Measurements from ENCODE around the gene TMEM79.
A peak's percentile ranks its signal among the peaks of the same experiment; 100 is the strongest.

The TMEM79 gene

GRCh38 chr1:156281281-156281680, 2.8 kb upstream of the TMEM79 start:
- peak; percentile 79 to 81 for DNase-seq
- TF ChIP-seq GATA1 (IDR thresholded peaks at IDR 0.05; ENCODE audit: low read depth, low read length) (no peak), POLR2A (IDR thresholded peaks at IDR 0.05; ENCODE audit: low read length) (no peak)

GRCh38 chr1:156281693-156282478, 2.2 kb upstream of the TMEM79 start:
- no peak for TF ChIP-seq GATA1 (IDR thresholded peaks at IDR 0.05; ENCODE audit: low read depth, low read length)
- TF ChIP-seq POLR2A (IDR thresholded peaks at IDR 0.05; ENCODE audit: low read length), result no peak
- peak; percentile 41 to 54 for DNase-seq

- TF ChIP-seq POLR2A (IDR thresholded peaks at IDR 0.05; ENCODE audit: low read length) (peak; percentile 96), GATA1 (IDR thresholded peaks at IDR 0.05; ENCODE audit: low read depth, low read length) (no peak)
- DNase-seq, result peak; percentile 99
Measured at GRCh38 chr1:156282479-156283222, 1.5 kb upstream of the TMEM79 start, which contains the start of gene SMG5. SMG5 (minus strand) TSS chr1:156282825; CDS start chr1:156282680, 145 bp downstream.

- no peak for DNase-seq
- TF ChIP-seq POLR2A (IDR thresholded peaks at IDR 0.05; ENCODE audit: low read length) (no peak), GATA1 (IDR thresholded peaks at IDR 0.05; ENCODE audit: low read depth, low read length) (no peak)
Measured at GRCh38 chr1:156283521-156283920, 604 bp upstream of the TMEM79 start.

GRCh38 chr1:156284757-156285156, 632 bp downstream of the TMEM79 start:
- no peak for DNase-seq
- TF ChIP-seq GATA1 (IDR thresholded peaks at IDR 0.05; ENCODE audit: low read depth, low read length) (no peak), POLR2A (IDR thresholded peaks at IDR 0.05; ENCODE audit: low read length) (no peak)

GRCh38 chr1:156285437-156285836, 1.3 kb downstream of the TMEM79 start:
- TF ChIP-seq GATA1 (IDR thresholded peaks at IDR 0.05; ENCODE audit: low read depth, low read length) (no peak), POLR2A (IDR thresholded peaks at IDR 0.05; ENCODE audit: low read length) (no peak)

GRCh38 chr1:156286061-156286460, 1.9 kb downstream of the TMEM79 start:
- TF ChIP-seq GATA1 (IDR thresholded peaks at IDR 0.05; ENCODE audit: low read depth, low read length) (no peak), POLR2A (IDR thresholded peaks at IDR 0.05; ENCODE audit: low read length) (no peak)
- no peak for DNase-seq

More at GRCh38 chr1:156285437-156285836, 1.3 kb downstream of the TMEM79 start:
- no peak for DNase-seq

- TF ChIP-seq POLR2A (IDR thresholded peaks at IDR 0.05; ENCODE audit: low read length), result no peak
- no peak for DNase-seq
Measured at GRCh38 chr1:156289857-156290256, 5.7 kb downstream of the TMEM79 start.

- DNase-seq, result peak; percentile 84 to 86
- no peak for TF ChIP-seq GATA1 (IDR thresholded peaks at IDR 0.05; ENCODE audit: low read depth, low read length)
- peak; percentile 58 for TF ChIP-seq POLR2A (IDR thresholded peaks at IDR 0.05; ENCODE audit: low read length)
Measured at GRCh38 chr1:156291226-156292061, 7.3 kb downstream of the TMEM79 start.

- no peak for TF ChIP-seq POLR2A (IDR thresholded peaks at IDR 0.05; ENCODE audit: low read length)
- TF ChIP-seq GATA1 (IDR thresholded peaks at IDR 0.05; ENCODE audit: low read depth, low read length), result no peak
- no peak for DNase-seq
Measured at GRCh38 chr1:156293098-156293434, 8.9 kb downstream of the TMEM79 start.

- TF ChIP-seq GATA1 (IDR thresholded peaks at IDR 0.05; ENCODE audit: low read depth, low read length) (no peak), POLR2A (IDR thresholded peaks at IDR 0.05; ENCODE audit: low read length) (no peak)
Measured at GRCh38 chr1:156293895-156294294, 9.8 kb downstream of the TMEM79 start.

GRCh38 chr1:156295391-156295947, 11.3 kb downstream of the TMEM79 start, which contains the start of gene GLMP:
GLMP (minus strand) TSS chr1:156295679; CDS start chr1:156295645, 34 bp downstream.
- peak; percentile 78 to 80 for DNase-seq

More at GRCh38 chr1:156293895-156294294, 9.8 kb downstream of the TMEM79 start:
- DNase-seq, result no peak

GRCh38 chr1:156298852-156299357, 14.8 kb downstream of the TMEM79 start, which contains the start of gene VHLL:
VHLL (minus strand) TSS chr1:156299307; CDS start chr1:156299189, 118 bp downstream.
- TF ChIP-seq POLR2A (IDR thresholded peaks at IDR 0.05; ENCODE audit: low read length) (no peak), GATA1 (IDR thresholded peaks at IDR 0.05; ENCODE audit: low read depth, low read length) (no peak)
- no peak for DNase-seq

More at GRCh38 chr1:156295391-156295947, 11.3 kb downstream of the TMEM79 start, which contains the start of gene GLMP:
- peak; percentile 60 for TF ChIP-seq POLR2A (IDR thresholded peaks at IDR 0.05; ENCODE audit: low read length)
- TF ChIP-seq GATA1 (IDR thresholded peaks at IDR 0.05; ENCODE audit: low read depth, low read length), result no peak

Measured in erythroblast (primary cell).